HCT116 (cell line): ENCODE results near the gene GPR107.

Experiments used
- CTCF ChIP-seq, 3 experiments: fragments of 200-600 bp in 1 of 3; sonication (generic) in 1 of 3; IDR thresholded peaks in 2 of 3; conservative IDR thresholded peaks in 1 of 3; 2 replicates each; pipeline ENCODE4 v1.5.1; 2012 to 2017; ENCODE audit warnings: low read depth in 2 of 3, low read length in 2 of 3, antibody characterized with exemption in 1 of 3, borderline replicate concordance in 1 of 3, control low read depth in 1 of 3, mild to moderate bottlenecking in 1 of 3, mixed read lengths in 1 of 3, mixed run types in 1 of 3, moderate library complexity in 1 of 3; ENCODE audit not compliant: insufficient read depth in 1 of 3
- EZH2 ChIP-seq: fragments of 200-600 bp; sonication (generic); IDR thresholded peaks from 2 replicates; pipeline ENCODE4 v1.6.1; 2017; ENCODE audit warnings: antibody characterized with exemption, mixed run types
- POLR2A ChIP-seq: IDR thresholded peaks from 2 replicates; pipeline ENCODE4 v1.7.0; 2011; ENCODE audit warnings: borderline replicate concordance; ENCODE audit not compliant: insufficient read depth, insufficient read length; ENCODE audit errors: extremely low read depth
- POLR2AphosphoS5 ChIP-seq: IDR thresholded peaks from 2 replicates; pipeline ENCODE4 v1.6.1; 2011; ENCODE audit warnings: mild to moderate bottlenecking, low read depth, low read length, moderate library complexity
- REST ChIP-seq: IDR thresholded peaks from 2 replicates; pipeline ENCODE4 v1.6.1; 2012; ENCODE audit warnings: low read depth
- ZNF274 ChIP-seq: fragments of 200-500 bp; sonication (Bioruptor generic); IDR thresholded peaks from 2 replicates; pipeline ENCODE4 v1.6.1; 2014; ENCODE audit warnings: mild to moderate bottlenecking, low read depth, low read length, inconsistent platforms

GRCh38 chr9:130142641-130143040 is 88.9 kb downstream of the GPR107 start:
- TF ChIP-seq CTCF (IDR thresholded peaks at IDR 0.05 in 2 of 3, conservative IDR thresholded peaks at IDR 0.05 in 1 of 3; ENCODE audit: borderline replicate concordance in 1 of 3, insufficient read depth in 1 of 3, low read depth in 2 of 3, low read length in 2 of 3), result no peak
- no peak for TF ChIP-seq EZH2
- TF ChIP-seq ZNF274, result no peak
- TF ChIP-seq POLR2AphosphoS5, result no peak
- TF ChIP-seq REST, result no peak
- TF ChIP-seq POLR2A, result no peak
